Suprapubic skin (tissue), 3 donors: ENCODE results near the gene TSKU.

Experiments
- CTCF ChIP-seq, 2 donors: fragments of 200-600 bp in 1 of 2; fragments of 450-650 bp in 1 of 2; sonication (generic) in 1 of 2; IDR thresholded peaks; one replicate each; pipeline ENCODE4 v1.5.1; 2016 to 2019; ENCODE audit warnings: antibody characterized with exemption in 2 of 2, mild to moderate bottlenecking in 1 of 2, moderate library complexity in 1 of 2
- EP300 ChIP-seq: sonication (generic); formaldehyde crosslinking; IDR thresholded peaks from one replicate; pipeline ENCODE4 v1.6.1; 2017; ENCODE audit warnings: antibody characterized with exemption
- POLR2A ChIP-seq, 2 donors: fragments of 450-650 bp; IDR thresholded peaks; one replicate each; pipeline ENCODE4 v1.6.1; 2017; ENCODE audit warnings: antibody characterized with exemption in 2 of 2, mild to moderate bottlenecking in 2 of 2, moderate library complexity in 2 of 2

GRCh38 chr11:76837696-76838677 is 54.8 kb downstream of the TSKU start:
- TF ChIP-seq EP300 (no peak), CTCF (IDR thresholded peaks at IDR 0.05) (no peak), POLR2A (IDR thresholded peaks at IDR 0.05) (no peak)
